PC-3 (cell line): ENCODE measurements around the gene P4HTM. TPM values are rescaled to one million over a fixed set of nuclear protein-coding genes. Genes with fewer than 3 reads are reported as not detected.
A peak's percentile ranks its signal among the peaks of the same experiment; 100 is the strongest.

ENCODE experiments used
- ATAC-seq: fragments of 200-7000 bp; cut with Tn5 transposase; 2 replicates; pipeline ENCODE4 v1.9.1; 2020; ENCODE audit warnings: mild to moderate bottlenecking, moderate library complexity
- BruUV-seq: library from RNA; stranded (reverse); fragments of 400-500 nt; replicated peaks from 2 replicates; lab custom pipeline; 2021; lab: Mats Ljungman, UMichigan
- CTCF ChIA-PET: fragments of 300-600 bp; sonication (Branson Sonifier 250); formaldehyde crosslinking; loops from one replicate; lab custom pipeline; 2022; ENCODE audit warnings: antibody characterized with exemption; lab: Charles Lee
- POLR2A ChIA-PET: fragments of 300-600 bp; sonication (Branson Sonifier 250); formaldehyde crosslinking; loops from one replicate; lab custom pipeline; 2022; ENCODE audit warnings: antibody characterized with exemption; ENCODE audit not compliant: unreplicated experiment; lab: Charles Lee
- DNase-seq: peaks from one replicate; pipeline ENCODE4 v3.0.0-alpha.2; 2015
- H2AFZ ChIP-seq: fragments of 300-600 bp; sonication (generic); 2 replicates; pipeline ENCODE4 v1.6.0; 2016; ENCODE audit warnings: antibody characterized with exemption, low read length
- H3F3A ChIP-seq: fragments of 300-600 bp; sonication (generic); one replicate; pipeline ENCODE4 v1.6.0; 2017; ENCODE audit warnings: antibody characterized with exemption, low read length, control low read depth, mild to moderate bottlenecking; ENCODE audit not compliant: unreplicated experiment
- H3K27ac ChIP-seq: fragments of 300-600 bp; sonication (generic); 2 replicates; pipeline ENCODE4 v1.5.1; 2016; ENCODE audit warnings: mild to moderate bottlenecking, low read length
- H3K27me3 ChIP-seq: fragments of 300-600 bp; sonication (generic); 2 replicates; pipeline ENCODE4 v1.6.1; 2016; ENCODE audit warnings: low read length, mixed read lengths
- H3K36me3 ChIP-seq: fragments of 300-600 bp; sonication (generic); 2 replicates; pipeline ENCODE4 v1.6.1; 2016; ENCODE audit warnings: low read depth, mixed run types, low read length, mixed read lengths
- H3K4me1 ChIP-seq: fragments of 300-600 bp; sonication (generic); 2 replicates; pipeline ENCODE4 v1.5.1; 2016; ENCODE audit warnings: low read length; ENCODE audit not compliant: insufficient read depth
- H3K4me2 ChIP-seq: fragments of 300-600 bp; sonication (generic); 2 replicates; pipeline ENCODE4 v1.6.0; 2016; ENCODE audit warnings: low read length
- H3K4me3 ChIP-seq: fragments of 300-600 bp; sonication (generic); 2 replicates; pipeline ENCODE4 v1.5.1; 2016; ENCODE audit warnings: mild to moderate bottlenecking, low read length, mixed read lengths
- H3K79me2 ChIP-seq: fragments of 300-600 bp; sonication (generic); 2 replicates; pipeline ENCODE4 v1.6.1; 2017; ENCODE audit warnings: low read length, mixed read lengths
- H3K9ac ChIP-seq: fragments of 300-600 bp; sonication (generic); 2 replicates; pipeline ENCODE4 v1.6.0; 2016; ENCODE audit warnings: mild to moderate bottlenecking, low read length
- H3K9me2 ChIP-seq: fragments of 300-600 bp; sonication (generic); replicated peaks from 2 replicates; pipeline ENCODE4 v1.6.1; 2016; ENCODE audit warnings: mixed run types, low read length, mixed read lengths
- H3K9me3 ChIP-seq: fragments of 300-600 bp; sonication (generic); 2 replicates; pipeline ENCODE4 v1.6.1; 2016; ENCODE audit warnings: low read length, mixed read lengths
- H4K20me1 ChIP-seq: fragments of 300-600 bp; sonication (generic); 2 replicates; pipeline ENCODE4 v1.6.1; 2016; ENCODE audit warnings: low read length, mixed read lengths
- CTCF ChIP-seq: fragments of 300-600 bp; sonication (generic); conservative IDR thresholded peaks from 2 replicates; pipeline ENCODE4 v1.5.1; 2017; ENCODE audit warnings: antibody characterized with exemption, low read depth, mild to moderate bottlenecking, low read length
- EZH2 ChIP-seq: fragments of 300-600 bp; sonication (generic); IDR thresholded peaks from one replicate; pipeline ENCODE4 v1.6.1; 2017; ENCODE audit warnings: antibody characterized with exemption, mild to moderate bottlenecking, low read length; ENCODE audit not compliant: unreplicated experiment
- EZH2phosphoT487 ChIP-seq: fragments of 300-600 bp; sonication (generic); IDR thresholded peaks from 2 replicates; pipeline ENCODE4 v1.6.1; 2018; ENCODE audit warnings: mild to moderate bottlenecking, antibody characterized with exemption, low read length, borderline replicate concordance
- intact Hi-C: fragments of 100-400 bp; cut with micrococcal nuclease; formaldehyde crosslinking; loops from 2 replicates; pipeline ENCODE4 v1.9.0; 2023
- total RNA-seq: library from RNA; depleted of rRNA; stranded (reverse); fragments of >200 nt; gene quantifications from 2 replicates; pipeline ENCODE4 v1.2.3, GENCODE V29; 2014

P4HTM gene
- total RNA-seq, 1 experiment from 2014 or later, result 44.5 TPM

DNA sequence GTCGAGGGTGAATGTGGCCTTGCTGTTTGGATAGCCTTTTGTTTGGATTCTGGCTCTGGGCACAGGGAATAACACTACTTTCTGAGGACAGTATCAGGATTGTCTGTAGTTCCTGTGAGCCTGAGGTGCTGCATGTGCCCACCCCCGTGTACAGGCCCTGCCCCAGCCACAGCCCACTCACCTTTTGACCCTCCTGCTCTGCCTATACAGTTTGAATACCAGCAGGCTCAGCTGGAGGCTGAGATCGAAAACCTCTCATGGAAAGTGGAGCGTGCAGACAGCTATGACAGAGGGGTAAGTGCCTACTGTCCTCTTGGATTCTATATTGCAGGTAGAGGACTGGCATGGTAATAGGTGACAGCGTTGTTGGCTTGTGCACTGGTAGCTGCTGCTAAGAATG lies 7.4 kb upstream of the P4HTM start:
- H3K4me3 ChIP-seq, result no peak overlapping the region
- CTCF ChIA-PET, result no interaction called here
- H3K79me2 ChIP-seq, result no peaks in the 10 kb centered on the region
- peaks cover 44% of the 10 kb centered on the region for H3K36me3 ChIP-seq
- no TSS peak for BruUV-seq
- no peak overlapping the region for H2AFZ ChIP-seq
- no peak overlapping the region for H3K27ac ChIP-seq
- no peaks in the 10 kb centered on the region for H3K27me3 ChIP-seq
- DNase-seq, result no peak
- POLR2A ChIA-PET, result no interaction called here
- no peak overlapping the region for H3K9ac ChIP-seq
- TF ChIP-seq EZH2 (no peak), CTCF (no peak), EZH2phosphoT487 (no peak)
- H3K9me3 ChIP-seq, result no peaks in the 10 kb centered on the region
- H3K9me2 ChIP-seq, result no peaks in the 10 kb centered on the region
- H4K20me1 ChIP-seq, result no peaks in the 10 kb centered on the region
- intact Hi-C loops, result no loop called here
- ATAC-seq, result no peak
- H3K4me1 ChIP-seq, result no peaks in the 10 kb centered on the region
- H3K4me2 ChIP-seq, result no peak overlapping the region
- H3F3A ChIP-seq, result no peaks in the 10 kb centered on the region

GRCh38 chr3:48983096-48983495 lies 6.9 kb upstream of the P4HTM start:
- no peak overlapping the region for H3K27ac ChIP-seq
- no peaks in the 10 kb centered on the region for H3K4me1 ChIP-seq
- H3K4me2 ChIP-seq, result no peak overlapping the region
- H3K9ac ChIP-seq, result no peak overlapping the region
- no peaks in the 10 kb centered on the region for H4K20me1 ChIP-seq
- no peaks in the 10 kb centered on the region for H3K9me2 ChIP-seq
- ChIA-PET POLR2A (no interaction called here), CTCF (no interaction called here)
- TF ChIP-seq EZH2phosphoT487, result no peak
- TF ChIP-seq EZH2, result no peak
- TF ChIP-seq CTCF, result no peak
- DNase-seq (no peak), ATAC-seq (no peak)
- no peak overlapping the region for H3K4me3 ChIP-seq
- H2AFZ ChIP-seq, result no peak overlapping the region
- H3K36me3 ChIP-seq, result peaks cover 40% of the 10 kb centered on the region
- BruUV-seq, result no TSS peak
- H3F3A ChIP-seq, result no peaks in the 10 kb centered on the region
- no peaks in the 10 kb centered on the region for H3K79me2 ChIP-seq
- intact Hi-C loops, result no loop called here
- no peaks in the 10 kb centered on the region for H3K9me3 ChIP-seq
- H3K27me3 ChIP-seq, result no peaks in the 10 kb centered on the region

- Histone ChIP-seq H3K4me1 (peaks cover 8% of the 10 kb centered on the region), H3K79me2 (peaks cover 8% of the 10 kb centered on the region), H2AFZ (no peak overlapping the region), H3K27ac (no peak overlapping the region), H3K9me3 (no peaks in the 10 kb centered on the region), H3K36me3 (peaks cover 31% of the 10 kb centered on the region), H3K4me3 (no peak overlapping the region), H3K9me2 (no peaks in the 10 kb centered on the region), H4K20me1 (no peaks in the 10 kb centered on the region), H3F3A (no peaks in the 10 kb centered on the region), H3K9ac (no peak overlapping the region), H3K4me2 (no peak overlapping the region), H3K27me3 (no peaks in the 10 kb centered on the region)
- CTCF ChIA-PET, result no interaction called here
- TF ChIP-seq EZH2phosphoT487 (no peak), EZH2 (no peak), CTCF (no peak)
- intact Hi-C loops, result no loop called here
- DNase-seq (no peak), ATAC-seq (peak; percentile 7; the same call in 1 of the 2 replicates)
- BruUV-seq, result no TSS peak
- POLR2A ChIA-PET, result interaction anchor here (0.6 kb wide), 1 partner anchor 267 kb away, joined by 3 read pairs; the partner anchor contains the start of gene IP6K2
Observed at GRCh38 chr3:48984663-48985062, 5.4 kb upstream of the P4HTM start.
